ENCODE measurements around the gene ATM. TPM values are rescaled to one million over a fixed set of nuclear protein-coding genes. Genes with fewer than 3 reads are reported as not detected.
A peak's percentile ranks its signal among the peaks of the same experiment; 100 is the strongest.

The ATM gene, protein sequence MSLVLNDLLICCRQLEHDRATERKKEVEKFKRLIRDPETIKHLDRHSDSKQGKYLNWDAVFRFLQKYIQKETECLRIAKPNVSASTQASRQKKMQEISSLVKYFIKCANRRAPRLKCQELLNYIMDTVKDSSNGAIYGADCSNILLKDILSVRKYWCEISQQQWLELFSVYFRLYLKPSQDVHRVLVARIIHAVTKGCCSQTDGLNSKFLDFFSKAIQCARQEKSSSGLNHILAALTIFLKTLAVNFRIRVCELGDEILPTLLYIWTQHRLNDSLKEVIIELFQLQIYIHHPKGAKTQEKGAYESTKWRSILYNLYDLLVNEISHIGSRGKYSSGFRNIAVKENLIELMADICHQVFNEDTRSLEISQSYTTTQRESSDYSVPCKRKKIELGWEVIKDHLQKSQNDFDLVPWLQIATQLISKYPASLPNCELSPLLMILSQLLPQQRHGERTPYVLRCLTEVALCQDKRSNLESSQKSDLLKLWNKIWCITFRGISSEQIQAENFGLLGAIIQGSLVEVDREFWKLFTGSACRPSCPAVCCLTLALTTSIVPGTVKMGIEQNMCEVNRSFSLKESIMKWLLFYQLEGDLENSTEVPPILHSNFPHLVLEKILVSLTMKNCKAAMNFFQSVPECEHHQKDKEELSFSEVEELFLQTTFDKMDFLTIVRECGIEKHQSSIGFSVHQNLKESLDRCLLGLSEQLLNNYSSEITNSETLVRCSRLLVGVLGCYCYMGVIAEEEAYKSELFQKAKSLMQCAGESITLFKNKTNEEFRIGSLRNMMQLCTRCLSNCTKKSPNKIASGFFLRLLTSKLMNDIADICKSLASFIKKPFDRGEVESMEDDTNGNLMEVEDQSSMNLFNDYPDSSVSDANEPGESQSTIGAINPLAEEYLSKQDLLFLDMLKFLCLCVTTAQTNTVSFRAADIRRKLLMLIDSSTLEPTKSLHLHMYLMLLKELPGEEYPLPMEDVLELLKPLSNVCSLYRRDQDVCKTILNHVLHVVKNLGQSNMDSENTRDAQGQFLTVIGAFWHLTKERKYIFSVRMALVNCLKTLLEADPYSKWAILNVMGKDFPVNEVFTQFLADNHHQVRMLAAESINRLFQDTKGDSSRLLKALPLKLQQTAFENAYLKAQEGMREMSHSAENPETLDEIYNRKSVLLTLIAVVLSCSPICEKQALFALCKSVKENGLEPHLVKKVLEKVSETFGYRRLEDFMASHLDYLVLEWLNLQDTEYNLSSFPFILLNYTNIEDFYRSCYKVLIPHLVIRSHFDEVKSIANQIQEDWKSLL (N-terminal part only)
- total RNA-seq, result 37.8 and 39.8 TPM in 2 replicates

DNA sequence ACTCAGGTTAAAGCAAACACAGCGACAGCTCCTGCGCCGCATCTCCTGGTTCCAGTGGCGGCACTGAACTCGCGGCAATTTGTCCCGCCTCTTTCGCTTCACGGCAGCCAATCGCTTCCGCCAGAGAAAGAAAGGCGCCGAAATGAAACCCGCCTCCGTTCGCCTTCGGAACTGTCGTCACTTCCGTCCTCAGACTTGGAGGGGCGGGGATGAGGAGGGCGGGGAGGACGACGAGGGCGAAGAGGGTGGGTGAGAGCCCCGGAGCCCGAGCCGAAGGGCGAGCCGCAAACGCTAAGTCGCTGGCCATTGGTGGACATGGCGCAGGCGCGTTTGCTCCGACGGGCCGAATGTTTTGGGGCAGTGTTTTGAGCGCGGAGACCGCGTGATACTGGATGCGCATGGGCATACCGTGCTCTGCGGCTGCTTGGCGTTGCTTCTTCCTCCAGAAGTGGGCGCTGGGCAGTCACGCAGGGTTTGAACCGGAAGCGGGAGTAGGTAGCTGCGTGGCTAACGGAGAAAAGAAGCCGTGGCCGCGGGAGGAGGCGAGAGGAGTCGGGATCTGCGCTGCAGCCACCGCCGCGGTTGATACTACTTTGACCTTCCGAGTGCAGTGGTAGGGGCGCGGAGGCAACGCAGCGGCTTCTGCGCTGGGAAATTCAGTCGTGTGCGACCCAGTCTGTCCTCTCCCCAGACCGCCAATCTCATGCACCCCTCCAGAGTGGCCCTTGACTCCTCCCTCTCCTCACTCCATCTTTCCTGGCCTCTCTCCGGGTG is at the start of gene ATM, which contains the start of gene NPAT:
Gene ATM, plus strand, starts transcription at position 494 of the 774 bp plus-strand sequence. CDS start 4,558 bp downstream, outside the sequence.
Gene NPAT, minus strand, starts transcription at position 65 of the 774 bp plus-strand sequence. CDS start 102 bp downstream, outside the sequence.
- Histone ChIP-seq H3K36me3 (ENCODE audit: control insufficient read depth, insufficient read depth, low read length) (no peaks in the 10 kb centered on the region), H3K27me3 (ENCODE audit: control insufficient read depth, insufficient read depth, low read length) (no peaks in the 10 kb centered on the region), H3K4me3 (ENCODE audit: low read depth, low read length) (peak within 1 kb of the TSS; percentile 66)
- peak; percentile 96 for DNase-seq (ENCODE audit: low read depth)
- FAIRE-seq, result peak; percentile 52
- TF ChIP-seq, protein P1, sequence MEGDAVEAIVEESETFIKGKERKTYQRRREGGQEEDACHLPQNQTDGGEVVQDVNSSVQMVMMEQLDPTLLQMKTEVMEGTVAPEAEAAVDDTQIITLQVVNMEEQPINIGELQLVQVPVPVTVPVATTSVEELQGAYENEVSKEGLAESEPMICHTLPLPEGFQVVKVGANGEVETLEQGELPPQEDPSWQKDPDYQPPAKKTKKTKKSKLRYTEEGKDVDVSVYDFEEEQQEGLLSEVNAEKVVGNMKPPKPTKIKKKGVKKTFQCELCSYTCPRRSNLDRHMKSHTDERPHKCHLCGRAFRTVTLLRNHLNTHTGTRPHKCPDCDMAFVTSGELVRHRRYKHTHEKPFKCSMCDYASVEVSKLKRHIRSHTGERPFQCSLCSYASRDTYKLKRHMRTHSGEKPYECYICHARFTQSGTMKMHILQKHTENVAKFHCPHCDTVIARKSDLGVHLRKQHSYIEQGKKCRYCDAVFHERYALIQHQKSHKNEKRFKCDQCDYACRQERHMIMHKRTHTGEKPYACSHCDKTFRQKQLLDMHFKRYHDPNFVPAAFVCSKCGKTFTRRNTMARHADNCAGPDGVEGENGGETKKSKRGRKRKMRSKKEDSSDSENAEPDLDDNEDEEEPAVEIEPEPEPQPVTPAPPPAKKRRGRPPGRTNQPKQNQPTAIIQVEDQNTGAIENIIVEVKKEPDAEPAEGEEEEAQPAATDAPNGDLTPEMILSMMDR (IDR thresholded peaks at IDR 0.05; ENCODE audit: insufficient read depth, low read length, severe bottlenecking), result peak; percentile 94

DNA sequence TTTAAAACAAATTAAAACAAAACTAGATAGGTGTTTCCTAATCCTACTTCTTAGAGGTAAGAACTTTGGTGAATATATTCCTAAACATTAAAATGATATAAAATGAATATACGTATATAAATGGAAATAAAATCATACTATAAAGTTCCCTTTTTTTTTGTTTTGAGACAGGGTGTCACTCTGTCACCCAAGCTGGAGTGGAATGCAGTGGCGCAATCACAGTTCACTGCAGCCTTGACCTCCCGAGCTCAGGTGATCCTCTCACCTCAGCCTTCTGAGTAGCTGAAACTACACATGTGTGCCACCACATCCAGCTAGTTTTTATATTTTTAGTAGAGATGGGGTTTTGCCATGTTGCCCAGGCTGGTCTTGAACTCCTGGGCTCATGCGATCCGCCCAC is 45.3 kb upstream of the ATM start:
- no peaks in the 10 kb centered on the region for H3K27me3 ChIP-seq (ENCODE audit: control insufficient read depth, insufficient read depth, low read length)
- TF ChIP-seq, protein P1 (IDR thresholded peaks at IDR 0.05; ENCODE audit: insufficient read depth, low read length, severe bottlenecking), result no peak
- H3K36me3 ChIP-seq (ENCODE audit: control insufficient read depth, insufficient read depth, low read length), result peaks cover 2% of the 10 kb centered on the region
- DNase-seq (ENCODE audit: low read depth) (no peak), FAIRE-seq (no peak)
- H3K4me3 ChIP-seq (ENCODE audit: low read depth, low read length), result no peak overlapping the region

DNA sequence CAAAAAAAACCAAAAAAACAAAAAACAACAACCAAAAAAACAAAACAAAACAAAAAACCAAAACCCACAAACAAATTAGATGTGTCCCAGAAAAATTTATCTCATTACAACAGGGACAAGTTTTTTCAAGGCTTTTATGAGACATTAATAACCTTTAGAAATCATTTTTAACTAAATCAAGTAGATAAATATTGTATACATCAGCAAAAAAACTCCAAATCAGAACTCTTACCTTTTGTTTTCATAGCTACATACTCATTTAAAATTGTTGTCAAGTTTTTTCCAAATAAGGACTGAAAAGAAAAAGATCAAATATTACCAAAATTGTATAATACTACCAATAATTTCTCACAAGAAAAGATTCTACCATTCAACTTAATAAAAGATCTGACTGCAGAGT is 29.1 kb upstream of the ATM start:
- TF ChIP-seq, protein P1 (IDR thresholded peaks at IDR 0.05; ENCODE audit: insufficient read depth, low read length, severe bottlenecking), result no peak
- no peak for DNase-seq (ENCODE audit: low read depth)
- no peaks in the 10 kb centered on the region for H3K27me3 ChIP-seq (ENCODE audit: control insufficient read depth, insufficient read depth, low read length)
- peaks cover 2% of the 10 kb centered on the region for H3K36me3 ChIP-seq (ENCODE audit: control insufficient read depth, insufficient read depth, low read length)
- no peak for FAIRE-seq
- H3K4me3 ChIP-seq (ENCODE audit: low read depth, low read length), result no peak overlapping the region

DNA sequence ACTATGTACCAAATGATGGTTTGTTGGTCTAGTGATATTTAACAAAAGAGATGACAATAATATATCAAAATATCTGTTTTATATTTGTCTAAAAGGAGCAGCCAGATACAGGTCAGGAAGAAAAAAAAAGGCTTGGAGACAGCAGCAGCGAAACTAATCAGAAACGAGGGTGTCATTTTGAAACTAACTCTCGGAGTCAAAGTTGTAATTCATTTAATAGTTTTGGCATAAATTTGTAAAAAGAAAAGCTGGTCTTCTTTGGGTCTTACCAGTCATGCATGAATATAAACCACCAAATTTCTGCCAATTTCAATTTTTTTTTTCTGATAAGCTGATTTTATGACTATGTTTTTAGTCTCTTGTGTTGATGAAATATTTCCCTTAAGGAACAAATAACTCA is 26.0 kb upstream of the ATM start:
- DNase-seq (ENCODE audit: low read depth) (no peak), FAIRE-seq (no peak)
- Histone ChIP-seq H3K27me3 (ENCODE audit: control insufficient read depth, insufficient read depth, low read length) (no peaks in the 10 kb centered on the region), H3K36me3 (ENCODE audit: control insufficient read depth, insufficient read depth, low read length) (no peaks in the 10 kb centered on the region), H3K4me3 (ENCODE audit: low read depth, low read length) (no peak overlapping the region)
- TF ChIP-seq, protein P1 (IDR thresholded peaks at IDR 0.05; ENCODE audit: insufficient read depth, low read length, severe bottlenecking), result no peak

DNA sequence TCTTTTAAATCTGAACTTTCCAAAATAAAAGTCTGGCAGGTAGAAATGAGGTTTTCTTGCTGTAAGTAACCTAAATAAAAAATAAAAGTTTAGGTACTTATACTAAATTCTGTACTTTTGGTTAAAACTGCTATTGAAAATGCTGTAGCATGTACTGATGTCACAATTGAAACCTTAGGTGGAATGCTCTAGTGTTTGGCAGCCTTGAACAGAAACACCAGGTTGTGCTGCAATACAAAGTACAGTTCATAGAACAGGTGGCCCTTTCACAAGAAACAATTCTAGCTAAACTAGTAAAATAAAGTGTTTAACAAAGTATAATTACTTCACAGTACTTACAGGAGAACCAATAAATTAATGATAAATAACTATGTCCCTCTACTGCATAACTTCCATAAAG is 25.5 kb upstream of the ATM start:
- H3K4me3 ChIP-seq (ENCODE audit: low read depth, low read length), result no peak overlapping the region
- no peaks in the 10 kb centered on the region for H3K27me3 ChIP-seq (ENCODE audit: control insufficient read depth, insufficient read depth, low read length)
- H3K36me3 ChIP-seq (ENCODE audit: control insufficient read depth, insufficient read depth, low read length), result no peaks in the 10 kb centered on the region
- DNase-seq (ENCODE audit: low read depth) (no peak), FAIRE-seq (no peak)
- TF ChIP-seq, protein P1 (IDR thresholded peaks at IDR 0.05; ENCODE audit: insufficient read depth, low read length, severe bottlenecking), result no peak
